GM12873 (cell line): ENCODE data around the gene INPP4B.

ENCODE experiments used
- CTCF ChIP-seq: IDR thresholded peaks from 2 replicates; pipeline ENCODE4 v1.5.1; 2012; ENCODE audit warnings: low read depth, mild to moderate bottlenecking, moderate library complexity, low read length, control low read depth; ENCODE audit not compliant: insufficient read depth; ENCODE audit errors: missing control alignments

Gene INPP4B

GRCh38 chr4:142565771-142566170 is 280.3 kb downstream of the INPP4B start:
- TF ChIP-seq CTCF: no peak

- TF ChIP-seq CTCF: no peak
These were observed 282.3 kb downstream of the INPP4B start for GRCh38 chr4:142563682-142564291.

- no peak for TF ChIP-seq CTCF
These were observed 286.1 kb downstream of the INPP4B start for GRCh38 chr4:142559986-142560385.

- no peak for TF ChIP-seq CTCF
These were observed 287.2 kb downstream of the INPP4B start for GRCh38 chr4:142558851-142559250.

GRCh38 chr4:142557239-142557801 is 288.8 kb downstream of the INPP4B start:
- TF ChIP-seq CTCF: no peak

- TF ChIP-seq CTCF: no peak
These were observed 289.4 kb downstream of the INPP4B start for GRCh38 chr4:142556570-142557238.

- TF ChIP-seq CTCF: no peak
These were observed 290.1 kb downstream of the INPP4B start for GRCh38 chr4:142556048-142556447.
